COLO668 (cell line): Measurements from ENCODE around the gene PLK3.

Experiments
- DNase-seq: peaks from one replicate; lab custom pipeline; 2025; ENCODE audit not compliant: unreplicated experiment; lab: John Stamatoyannopoulos, UW

Gene PLK3

GRCh38 chr1:44853201-44853600, 53.0 kb downstream of the PLK3 start:
- no peak for DNase-seq

GRCh38 chr1:44854970-44855369, 54.8 kb downstream of the PLK3 start:
- no peak for DNase-seq
